ENCODE measurements around the gene WNT5A.

Gene WNT5A

GRCh38 chr3:55491296-55491816, 4.2 kb upstream of the WNT5A start:
- no peaks in the 10 kb centered on the region for H4K20me1 ChIP-seq (ENCODE audit: control insufficient read depth, insufficient read depth, low read depth, low read length)
- no peak overlapping the region for H3K4me2 ChIP-seq (ENCODE audit: low read length)
- peaks cover 32% of the 10 kb centered on the region for H3K27me3 ChIP-seq (ENCODE audit: control insufficient read depth, low read length)
- TF ChIP-seq EZH2phosphoT487 (IDR thresholded peaks at IDR 0.05; ENCODE audit: borderline replicate concordance, low read length) (no peak), CTCF (IDR thresholded peaks at IDR 0.05; ENCODE audit: low read depth, low read length, poor library complexity, severe bottlenecking) (no peak)
- no peaks in the 10 kb centered on the region for H3K9me2 ChIP-seq (replicated peaks; ENCODE audit: control insufficient read depth, low read length)
- H3K4me3 ChIP-seq (ENCODE audit: low read length) = no peak overlapping the region
- H3K79me2 ChIP-seq (ENCODE audit: control insufficient read depth, low read length) = no peaks in the 10 kb centered on the region
- no peaks in the 10 kb centered on the region for H3K9me3 ChIP-seq (ENCODE audit: control insufficient read depth, insufficient read depth, low read length)
- no peaks in the 10 kb centered on the region for H3K36me3 ChIP-seq (ENCODE audit: control insufficient read depth, low read length)
- H3F3A ChIP-seq (ENCODE audit: control insufficient read depth, insufficient read depth) = no peaks in the 10 kb centered on the region
- no peak overlapping the region for H3K27ac ChIP-seq (ENCODE audit: low read depth, low read length)
- no peaks in the 10 kb centered on the region for H3K4me1 ChIP-seq (ENCODE audit: control insufficient read depth, low read length)

GRCh38 chr3:55490276-55490913, 3.3 kb upstream of the WNT5A start:
- TF ChIP-seq CTCF (IDR thresholded peaks at IDR 0.05; ENCODE audit: low read depth, low read length, poor library complexity, severe bottlenecking) (no peak), EZH2phosphoT487 (IDR thresholded peaks at IDR 0.05; ENCODE audit: borderline replicate concordance, low read length) (no peak)
- Histone ChIP-seq H3K27me3 (ENCODE audit: control insufficient read depth, low read length) (peaks cover 42% of the 10 kb centered on the region), H3F3A (ENCODE audit: control insufficient read depth, insufficient read depth) (no peaks in the 10 kb centered on the region)

GRCh38 chr3:55489798-55490132, 2.7 kb upstream of the WNT5A start:
- H3K9me2 ChIP-seq (replicated peaks; ENCODE audit: control insufficient read depth, low read length) = no peaks in the 10 kb centered on the region
- H4K20me1 ChIP-seq (ENCODE audit: control insufficient read depth, insufficient read depth, low read depth, low read length) = no peaks in the 10 kb centered on the region
- TF ChIP-seq EZH2phosphoT487 (IDR thresholded peaks at IDR 0.05; ENCODE audit: borderline replicate concordance, low read length) (no peak; the same call in 1 of the 2 replicates), CTCF (IDR thresholded peaks at IDR 0.05; ENCODE audit: low read depth, low read length, poor library complexity, severe bottlenecking) (no peak)
- no peaks in the 10 kb centered on the region for H3K79me2 ChIP-seq (ENCODE audit: control insufficient read depth, low read length)
- no peak overlapping the region for H3K27ac ChIP-seq (ENCODE audit: low read depth, low read length)
- no peaks in the 10 kb centered on the region for H3K9me3 ChIP-seq (ENCODE audit: control insufficient read depth, insufficient read depth, low read length)
- no peaks in the 10 kb centered on the region for H3K36me3 ChIP-seq (ENCODE audit: control insufficient read depth, low read length)
- H3K27me3 ChIP-seq (ENCODE audit: control insufficient read depth, low read length) = peaks cover 46% of the 10 kb centered on the region
- no peak overlapping the region for H3K4me2 ChIP-seq (ENCODE audit: low read length)
- H3K4me1 ChIP-seq (ENCODE audit: control insufficient read depth, low read length) = no peaks in the 10 kb centered on the region
- H3F3A ChIP-seq (ENCODE audit: control insufficient read depth, insufficient read depth) = no peaks in the 10 kb centered on the region
- H3K4me3 ChIP-seq (ENCODE audit: low read length) = no peak overlapping the region

More at GRCh38 chr3:55490276-55490913, 3.3 kb upstream of the WNT5A start:
- Histone ChIP-seq H3K4me1 (ENCODE audit: control insufficient read depth, low read length) (no peaks in the 10 kb centered on the region), H3K4me2 (ENCODE audit: low read length) (no peak overlapping the region), H3K27ac (ENCODE audit: low read depth, low read length) (no peak overlapping the region), H3K36me3 (ENCODE audit: control insufficient read depth, low read length) (no peaks in the 10 kb centered on the region), H3K79me2 (ENCODE audit: control insufficient read depth, low read length) (no peaks in the 10 kb centered on the region), H4K20me1 (ENCODE audit: control insufficient read depth, insufficient read depth, low read depth, low read length) (no peaks in the 10 kb centered on the region), H3K9me2 (replicated peaks; ENCODE audit: control insufficient read depth, low read length) (no peaks in the 10 kb centered on the region), H3K9me3 (ENCODE audit: control insufficient read depth, insufficient read depth, low read length) (no peaks in the 10 kb centered on the region), H3K4me3 (ENCODE audit: low read length) (no peak overlapping the region)
